WTC11 (cell line): ENCODE results near the gene PCSK7. TPM values are rescaled to one million over a fixed set of nuclear protein-coding genes. Genes with fewer than 3 reads are reported as not detected.
"Not testable (repeated sequence)": the region's sequence is repeated elsewhere in the genome, so short reads cannot be mapped to it uniquely, and the experiment has no call there.

Experiments
- ATAC-seq: fragments of 200-7000 bp; cut with Tn5 transposase; 2 replicates; pipeline ENCODE4 v1.10.0; 2021; ENCODE audit warnings: mild to moderate bottlenecking, moderate library complexity
- CTCF ChIA-PET: fragments of 300-600 bp; sonication (Branson Sonifier 250); formaldehyde crosslinking; loops from one replicate; lab custom pipeline; 2021; ENCODE audit warnings: antibody characterized with exemption; lab: Charles Lee
- POLR2A ChIA-PET: fragments of 350-600 bp; sonication (Branson Sonifier 250); formaldehyde crosslinking; loops from one replicate; lab custom pipeline; 2021; ENCODE audit warnings: antibody characterized with exemption; lab: Charles Lee
- DNase-seq: peaks from one replicate; pipeline ENCODE4 v3.0.0; 2021; ENCODE audit warnings: low spot score
- H3K27ac Mint-ChIP-seq: 2 replicates; pipeline ENCODE4 v1.8.0; 2021; ENCODE audit warnings: mixed read lengths
- H3K27me3 Mint-ChIP-seq: 2 replicates; pipeline ENCODE4 v1.8.0; 2021; ENCODE audit warnings: low read depth, mild to moderate bottlenecking, moderate library complexity, mixed read lengths
- H3K36me3 Mint-ChIP-seq: 2 replicates; pipeline ENCODE4 v1.8.0; 2021; ENCODE audit warnings: mixed read lengths
- H3K4me1 Mint-ChIP-seq: 2 replicates; pipeline ENCODE4 v1.8.0; 2022; ENCODE audit warnings: mixed read lengths
- H3K4me3 Mint-ChIP-seq: 2 replicates; pipeline ENCODE4 v1.8.0; 2021; ENCODE audit warnings: mild to moderate bottlenecking, moderate library complexity, mixed read lengths
- H3K9me3 Mint-ChIP-seq: 2 replicates; pipeline ENCODE4 v1.8.0; 2021; ENCODE audit warnings: mixed read lengths
- GRHL2 ChIP-seq: fragments of 250-450 bp; sonication (Bioruptor Pico); IDR thresholded peaks from 2 replicates; pipeline ENCODE4 v1.8.0; 2022; ENCODE audit warnings: mild to moderate bottlenecking, moderate library complexity; ENCODE audit not compliant: insufficient replicate concordance, severe bottlenecking
- HMGA2 ChIP-seq: fragments of 250-450 bp; sonication (Bioruptor Pico); IDR thresholded peaks from 2 replicates; pipeline ENCODE4 v1.4.0; 2021; ENCODE audit warnings: mild to moderate bottlenecking, moderate library complexity
- IRF2 ChIP-seq: sonication (generic); formaldehyde crosslinking; IDR thresholded peaks from 2 replicates; pipeline ENCODE4 v1.8.0; 2022; ENCODE audit warnings: low read depth, missing genetic modification reagents, borderline replicate concordance
- JAZF1 ChIP-seq: fragments of 250-450 bp; sonication (Bioruptor Pico); IDR thresholded peaks from 2 replicates; pipeline ENCODE4 v1.9.0; 2021; ENCODE audit warnings: moderate library complexity, mild to moderate bottlenecking, inconsistent platforms
- MLX ChIP-seq: sonication (generic); formaldehyde crosslinking; IDR thresholded peaks from 2 replicates; pipeline ENCODE4 v1.8.1; 2023; ENCODE audit warnings: mild to moderate bottlenecking, missing genetic modification reagents, moderate library complexity
- NFATC4 ChIP-seq: fragments of 250-450 bp; sonication (Bioruptor Pico); IDR thresholded peaks from 2 replicates; pipeline ENCODE4 v1.9.0; 2021; ENCODE audit warnings: mild to moderate bottlenecking
- PRRX2 ChIP-seq: fragments of 250-450 bp; sonication (Bioruptor Pico); IDR thresholded peaks from 2 replicates; pipeline ENCODE4 v1.8.0; 2021; ENCODE audit warnings: mild to moderate bottlenecking
- ZMAT4 ChIP-seq: fragments of 250-450 bp; sonication (Bioruptor Pico); IDR thresholded peaks from 2 replicates; pipeline ENCODE4 v1.9.0; 2021; ENCODE audit warnings: mild to moderate bottlenecking
- ZNF219 ChIP-seq: sonication (generic); formaldehyde crosslinking; IDR thresholded peaks from 2 replicates; pipeline ENCODE4 v1.8.0; 2023; ENCODE audit warnings: missing genetic modification reagents, mild to moderate bottlenecking, borderline replicate concordance
- ZNF512 ChIP-seq: sonication (generic); formaldehyde crosslinking; IDR thresholded peaks from 2 replicates; pipeline ENCODE4 v1.8.1; 2022; ENCODE audit warnings: missing genetic modification reagents, borderline replicate concordance
- total RNA-seq: library from RNA; stranded (reverse); gene quantifications from 3 replicates; pipeline ENCODE4 v1.2.3, GENCODE V29; 2021
- TF ChIP-seq, protein P1 (sequence below): sonication (generic); formaldehyde crosslinking; IDR thresholded peaks from 2 replicates; pipeline ENCODE4 v1.8.0; 2022; ENCODE audit warnings: missing genetic modification reagents
- TF ChIP-seq, protein P2 (sequence below): sonication (generic); formaldehyde crosslinking; IDR thresholded peaks from 2 replicates; pipeline ENCODE4 v1.8.0; 2023; ENCODE audit warnings: missing genetic modification reagents, mild to moderate bottlenecking, borderline replicate concordance

PCSK7 gene
- total RNA-seq, 1 experiment from 2014 or later, result 48.9 TPM

- no peak overlapping the region for H3K4me3 Mint-ChIP-seq
- ATAC-seq, result no peak
- H3K27ac Mint-ChIP-seq, result no peak overlapping the region
- no peak for DNase-seq
- TF ChIP-seq NFATC4 (no peak), ZNF219 (CRISPR knock-in tag) (no peak), IRF2 (CRISPR knock-in tag) (no peak), HMGA2 (no peak), GRHL2 (CRISPR knock-in tag) (no peak), PRRX2 (CRISPR knock-in tag) (no peak), ZNF512 (no peak), MLX (CRISPR knock-in tag) (no peak), JAZF1 (CRISPR knock-in tag) (no peak), ZMAT4 (CRISPR knock-in tag) (no peak)
- TF ChIP-seq, protein P1, sequence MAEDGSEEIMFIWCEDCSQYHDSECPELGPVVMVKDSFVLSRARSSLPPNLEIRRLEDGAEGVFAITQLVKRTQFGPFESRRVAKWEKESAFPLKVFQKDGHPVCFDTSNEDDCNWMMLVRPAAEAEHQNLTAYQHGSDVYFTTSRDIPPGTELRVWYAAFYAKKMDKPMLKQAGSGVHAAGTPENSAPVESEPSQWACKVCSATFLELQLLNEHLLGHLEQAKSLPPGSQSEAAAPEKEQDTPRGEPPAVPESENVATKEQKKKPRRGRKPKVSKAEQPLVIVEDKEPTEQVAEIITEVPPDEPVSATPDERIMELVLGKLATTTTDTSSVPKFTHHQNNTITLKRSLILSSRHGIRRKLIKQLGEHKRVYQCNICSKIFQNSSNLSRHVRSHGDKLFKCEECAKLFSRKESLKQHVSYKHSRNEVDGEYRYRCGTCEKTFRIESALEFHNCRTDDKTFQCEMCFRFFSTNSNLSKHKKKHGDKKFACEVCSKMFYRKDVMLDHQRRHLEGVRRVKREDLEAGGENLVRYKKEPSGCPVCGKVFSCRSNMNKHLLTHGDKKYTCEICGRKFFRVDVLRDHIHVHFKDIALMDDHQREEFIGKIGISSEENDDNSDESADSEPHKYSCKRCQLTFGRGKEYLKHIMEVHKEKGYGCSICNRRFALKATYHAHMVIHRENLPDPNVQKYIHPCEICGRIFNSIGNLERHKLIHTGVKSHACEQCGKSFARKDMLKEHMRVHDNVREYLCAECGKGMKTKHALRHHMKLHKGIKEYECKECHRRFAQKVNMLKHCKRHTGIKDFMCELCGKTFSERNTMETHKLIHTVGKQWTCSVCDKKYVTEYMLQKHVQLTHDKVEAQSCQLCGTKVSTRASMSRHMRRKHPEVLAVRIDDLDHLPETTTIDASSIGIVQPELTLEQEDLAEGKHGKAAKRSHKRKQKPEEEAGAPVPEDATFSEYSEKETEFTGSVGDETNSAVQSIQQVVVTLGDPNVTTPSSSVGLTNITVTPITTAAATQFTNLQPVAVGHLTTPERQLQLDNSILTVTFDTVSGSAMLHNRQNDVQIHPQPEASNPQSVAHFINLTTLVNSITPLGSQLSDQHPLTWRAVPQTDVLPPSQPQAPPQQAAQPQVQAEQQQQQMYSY, result no peak
- TF ChIP-seq, protein P2, sequence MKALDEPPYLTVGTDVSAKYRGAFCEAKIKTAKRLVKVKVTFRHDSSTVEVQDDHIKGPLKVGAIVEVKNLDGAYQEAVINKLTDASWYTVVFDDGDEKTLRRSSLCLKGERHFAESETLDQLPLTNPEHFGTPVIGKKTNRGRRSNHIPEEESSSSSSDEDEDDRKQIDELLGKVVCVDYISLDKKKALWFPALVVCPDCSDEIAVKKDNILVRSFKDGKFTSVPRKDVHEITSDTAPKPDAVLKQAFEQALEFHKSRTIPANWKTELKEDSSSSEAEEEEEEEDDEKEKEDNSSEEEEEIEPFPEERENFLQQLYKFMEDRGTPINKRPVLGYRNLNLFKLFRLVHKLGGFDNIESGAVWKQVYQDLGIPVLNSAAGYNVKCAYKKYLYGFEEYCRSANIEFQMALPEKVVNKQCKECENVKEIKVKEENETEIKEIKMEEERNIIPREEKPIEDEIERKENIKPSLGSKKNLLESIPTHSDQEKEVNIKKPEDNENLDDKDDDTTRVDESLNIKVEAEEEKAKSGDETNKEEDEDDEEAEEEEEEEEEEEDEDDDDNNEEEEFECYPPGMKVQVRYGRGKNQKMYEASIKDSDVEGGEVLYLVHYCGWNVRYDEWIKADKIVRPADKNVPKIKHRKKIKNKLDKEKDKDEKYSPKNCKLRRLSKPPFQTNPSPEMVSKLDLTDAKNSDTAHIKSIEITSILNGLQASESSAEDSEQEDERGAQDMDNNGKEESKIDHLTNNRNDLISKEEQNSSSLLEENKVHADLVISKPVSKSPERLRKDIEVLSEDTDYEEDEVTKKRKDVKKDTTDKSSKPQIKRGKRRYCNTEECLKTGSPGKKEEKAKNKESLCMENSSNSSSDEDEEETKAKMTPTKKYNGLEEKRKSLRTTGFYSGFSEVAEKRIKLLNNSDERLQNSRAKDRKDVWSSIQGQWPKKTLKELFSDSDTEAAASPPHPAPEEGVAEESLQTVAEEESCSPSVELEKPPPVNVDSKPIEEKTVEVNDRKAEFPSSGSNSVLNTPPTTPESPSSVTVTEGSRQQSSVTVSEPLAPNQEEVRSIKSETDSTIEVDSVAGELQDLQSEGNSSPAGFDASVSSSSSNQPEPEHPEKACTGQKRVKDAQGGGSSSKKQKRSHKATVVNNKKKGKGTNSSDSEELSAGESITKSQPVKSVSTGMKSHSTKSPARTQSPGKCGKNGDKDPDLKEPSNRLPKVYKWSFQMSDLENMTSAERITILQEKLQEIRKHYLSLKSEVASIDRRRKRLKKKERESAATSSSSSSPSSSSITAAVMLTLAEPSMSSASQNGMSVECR, result no peak
- no peaks in the 10 kb centered on the region for H3K9me3 Mint-ChIP-seq
- CTCF ChIA-PET, result interaction anchor here (0.7 kb wide), 1 partner anchor 17 kb away, joined by 3 read pairs; no protein-coding TSS in a partner anchor
- peaks cover 7% of the 10 kb centered on the region; the same call in 1 of the 2 replicates for H3K36me3 Mint-ChIP-seq
- peaks cover 17% of the 10 kb centered on the region for H3K4me1 Mint-ChIP-seq
- peaks cover 6% of the 10 kb centered on the region for H3K27me3 Mint-ChIP-seq
- POLR2A ChIA-PET, result interaction anchor here (0.7 kb wide), 1 partner anchor 325 kb away, joined by 5 read pairs; no protein-coding TSS in a partner anchor
These were observed 48.0 kb downstream of the PCSK7 start for GRCh38 chr11:117183724-117184349.

DNA sequence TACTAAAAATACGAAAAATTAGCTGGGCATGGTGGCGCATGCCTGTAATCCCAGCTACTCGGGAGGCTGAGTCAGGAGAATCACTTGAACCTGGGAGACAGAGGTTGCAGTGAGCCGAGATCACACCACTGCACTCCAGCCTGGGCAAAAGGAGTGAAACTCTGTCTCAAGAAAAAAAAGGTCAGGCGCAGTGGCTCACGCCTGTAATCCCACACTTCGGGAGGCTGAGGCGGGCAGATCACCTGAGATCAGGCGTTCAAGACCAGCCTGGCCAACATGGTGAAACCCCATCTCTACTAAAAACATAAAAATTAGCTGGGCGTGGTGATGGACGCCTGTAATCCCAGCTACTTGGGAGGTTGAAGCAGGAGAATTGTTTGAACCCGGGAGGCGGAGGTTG is 48.7 kb downstream of the PCSK7 start:
- not testable (repeated sequence) for ATAC-seq, H3K27me3 Mint-ChIP-seq, H3K9me3 Mint-ChIP-seq, H3K4me3 Mint-ChIP-seq, H3K36me3 Mint-ChIP-seq, H3K27ac Mint-ChIP-seq, DNase-seq
- CTCF ChIA-PET, result interaction anchor here (5.6 kb wide), 2 partner anchors 12 to 48 kb away, joined by 36 to 48 read pairs; partner anchors contain the start of genes PCSK7 and RNF214
- peaks cover 20% of the 10 kb centered on the region for H3K4me1 Mint-ChIP-seq
- POLR2A ChIA-PET, result interaction anchor here (0.7 kb wide), 1 partner anchor 325 kb away, joined by 5 read pairs; no protein-coding TSS in a partner anchor
